Neural progenitor cell (in vitro differentiated cells): ENCODE measurements around the gene ENPP1.

ENCODE experiments used
- CTCF ChIP-seq: fragments of 200-600 bp; sonication (generic); IDR thresholded peaks from 2 replicates; pipeline ENCODE4 v1.5.1; 2017; ENCODE audit warnings: antibody characterized with exemption, mild to moderate bottlenecking
- EZH2 ChIP-seq: fragments of 200-600 bp; sonication (generic); IDR thresholded peaks from 2 replicates; pipeline ENCODE4 v1.6.1; 2017; ENCODE audit warnings: antibody characterized with exemption, mild to moderate bottlenecking, moderate library complexity
- EZH2phosphoT487 ChIP-seq: fragments of 200-600 bp; sonication (generic); IDR thresholded peaks from 2 replicates; pipeline ENCODE4 v1.6.1; 2017; ENCODE audit warnings: antibody characterized with exemption

GRCh38 chr6:131762984-131763383 is 44.8 kb upstream of the ENPP1 start:
- no peak for TF ChIP-seq CTCF
- TF ChIP-seq EZH2 = no peak
- no peak for TF ChIP-seq EZH2phosphoT487
